Heart left ventricle (tissue), 13 donors: ENCODE measurements around the gene IGFL2.

Source experiments
- CTCF ChIP-seq, 12 donors: fragments of 200-600 bp; sonication (generic) in 4 of 12; IDR thresholded peaks; one replicate each; pipeline versions ENCODE4 v1.5.0 to v1.8.0; 2018 to 2022; ENCODE audit warnings: antibody characterized with exemption in 12 of 12, mild to moderate bottlenecking in 5 of 12
- POLR2A ChIP-seq, 2 donors: fragments of 450-650 bp; IDR thresholded peaks; one replicate each; pipeline ENCODE4 v1.6.1; 2017; ENCODE audit warnings: antibody characterized with exemption in 2 of 2, mild to moderate bottlenecking in 2 of 2, moderate library complexity in 2 of 2
- donor health status: ischemic (EF 13 %, LVEDD 7.1; RV severe dilation, severe dysfunction).
- donor health status: DM: no; HTN: yes; CAD: no.
- donor health status: DM: no; HTN: no; CAD: no.
- donor health status: ischemic (EF 25% LVEDD 6.9; RV normal size, moderate dysfunction).
- donor health status: ischemic (EF 25% LVEDD 5.7; RV mildly dilated, moderate dysfunction).
- donor health status: ischemic (EF 35%, LVEDD 5.7; RV mildly dilated, moderate dysfunction).
- donor health status: nonischemic (EF 11% LVEDD 7.7; RV severe dilation, severe dysfunction).
- donor health status: DM: yes; HTN: yes; CAD: no.
- donor health status: PGD.
- donor health status: ischemic (EF 29% LVEDD 5.4; RV normal size, mild dysfunction).
- donor health status: nonischemic (EF 23%, LVEDD 6.1; RV moderate dilation, normal function).

DNA sequence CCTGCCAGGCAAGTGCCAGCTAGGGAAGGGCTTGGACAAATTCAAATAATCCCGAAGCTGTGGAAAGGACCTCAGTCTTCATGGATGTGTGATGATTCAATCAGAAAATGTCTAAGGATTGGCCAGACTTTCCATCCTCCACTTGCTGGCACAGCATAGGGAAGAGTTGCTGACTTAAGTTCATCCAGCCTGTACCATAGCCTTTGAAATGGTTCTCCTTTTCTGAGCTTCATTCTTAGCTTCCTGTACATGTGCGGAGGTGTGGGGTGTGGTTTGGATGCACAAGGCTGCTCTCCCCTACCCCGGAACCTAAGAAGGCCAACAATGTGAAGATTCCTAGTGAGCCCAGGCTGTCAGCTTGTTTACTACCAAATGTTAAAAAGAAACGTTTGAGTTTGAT lies 22.6 kb upstream of the IGFL2 start:
- TF ChIP-seq CTCF (IDR thresholded peaks at IDR 0.05) (no peak), POLR2A (IDR thresholded peaks at IDR 0.05) (no peak)
